Kidney capillary endothelial cell (primary cell): ENCODE data around the gene DMXL2.
"Not testable (repeated sequence)": the region's sequence is repeated elsewhere in the genome, so short reads cannot be mapped to it uniquely, and the experiment has no call there.

Experiments used
- DNase-seq: peaks from one replicate; pipeline ENCODE4 v3.0.0-alpha.2; 2018; ENCODE audit warnings: low spot score

DMXL2 gene

DNA sequence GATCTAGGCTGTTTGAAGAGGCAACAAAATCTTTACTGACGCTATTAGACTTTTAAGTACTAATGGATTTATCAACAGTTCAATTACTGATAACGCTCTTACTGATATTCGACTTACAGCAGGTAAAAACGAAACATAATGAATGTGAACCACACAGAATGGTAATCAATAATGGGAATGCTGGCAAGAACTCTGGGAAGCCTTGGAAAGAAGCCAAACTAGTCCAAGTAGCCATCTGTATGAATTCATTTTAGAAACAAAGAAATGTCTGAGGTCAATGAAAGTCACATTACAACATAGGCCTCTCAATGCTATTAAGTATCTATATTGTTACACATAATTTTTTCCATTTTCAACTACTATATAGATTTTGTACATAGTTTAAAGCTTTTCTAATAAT is 130.0 kb downstream of the DMXL2 start:
- DNase-seq: no peak

DNA sequence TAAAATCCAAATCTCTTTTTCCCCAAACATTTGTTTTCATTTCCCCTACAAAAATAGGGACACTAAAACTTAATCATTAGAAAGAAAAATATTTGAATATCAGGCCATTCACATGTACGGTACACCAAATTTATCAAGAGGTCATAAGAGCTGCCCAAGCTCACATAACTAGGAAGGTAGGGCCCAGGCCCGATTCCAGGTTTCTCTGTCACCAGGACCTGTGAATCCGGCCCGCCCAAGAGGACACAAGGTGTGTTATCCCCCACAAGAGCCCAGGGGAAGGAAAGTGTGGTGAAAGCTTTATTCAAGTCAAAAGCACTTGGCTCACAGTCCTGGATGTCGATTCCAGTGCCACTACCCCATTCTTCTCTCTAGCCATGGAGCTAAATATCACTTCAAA is 130.6 kb downstream of the DMXL2 start:
- DNase-seq: no peak

DNA sequence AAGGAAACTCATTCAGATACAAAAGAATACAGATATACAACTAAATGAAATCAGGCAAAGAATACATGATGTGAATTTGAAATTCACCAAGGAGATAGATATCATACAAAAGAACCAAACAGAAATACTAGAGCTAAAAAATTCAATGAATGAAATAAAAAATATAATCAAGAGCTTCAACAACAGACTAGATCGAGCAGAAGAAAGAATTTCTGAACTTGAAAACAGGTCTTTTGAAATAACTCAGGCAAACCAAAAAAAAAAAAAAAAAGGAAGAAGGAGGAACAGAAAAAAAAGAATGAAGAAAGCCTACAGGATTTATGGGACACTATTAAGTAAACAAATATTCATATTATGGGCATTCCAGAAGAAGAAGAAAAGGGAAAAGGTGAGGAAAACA is 137.8 kb downstream of the DMXL2 start:
- DNase-seq: no peak

DNA sequence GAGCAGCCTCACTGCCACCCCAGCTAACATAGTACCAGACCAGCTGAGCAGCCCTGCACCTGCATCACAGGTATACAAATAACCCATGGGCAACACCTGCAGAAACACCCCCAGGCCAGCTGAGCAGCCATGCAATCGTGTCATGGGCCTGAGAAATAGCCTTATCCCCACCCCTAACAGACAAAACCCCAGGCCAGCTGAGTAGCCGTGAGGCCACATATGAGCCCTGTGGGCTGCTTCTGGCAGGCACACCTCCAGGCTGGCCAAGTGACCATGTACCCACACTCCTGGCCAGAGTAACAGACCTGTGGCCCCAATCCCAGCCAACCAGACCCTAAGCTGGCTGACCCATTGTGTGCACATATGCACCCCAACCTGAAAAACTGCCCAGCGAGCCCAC is 138.6 kb downstream of the DMXL2 start:
- DNase-seq: no peak

DNA sequence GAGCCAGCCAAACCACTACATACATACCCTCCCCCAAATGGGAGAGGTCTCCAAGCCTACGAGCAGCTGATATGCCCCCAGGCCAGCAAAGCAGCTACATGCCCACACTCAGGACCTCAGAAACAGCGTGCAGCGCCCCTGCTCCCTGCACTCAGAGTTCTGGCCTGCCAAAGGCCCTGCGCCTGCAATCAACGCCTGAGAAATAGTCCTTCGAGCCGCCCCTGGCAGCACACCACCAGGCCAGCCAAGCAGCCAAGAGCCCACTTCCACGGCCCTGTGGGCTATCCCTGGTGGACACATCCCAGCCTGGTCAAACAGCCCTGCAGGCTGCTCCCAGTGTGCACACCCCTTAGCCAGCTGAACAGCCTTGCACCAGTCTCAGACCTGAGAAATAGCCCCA is 139.1 kb downstream of the DMXL2 start:
- DNase-seq: no peak

DNA sequence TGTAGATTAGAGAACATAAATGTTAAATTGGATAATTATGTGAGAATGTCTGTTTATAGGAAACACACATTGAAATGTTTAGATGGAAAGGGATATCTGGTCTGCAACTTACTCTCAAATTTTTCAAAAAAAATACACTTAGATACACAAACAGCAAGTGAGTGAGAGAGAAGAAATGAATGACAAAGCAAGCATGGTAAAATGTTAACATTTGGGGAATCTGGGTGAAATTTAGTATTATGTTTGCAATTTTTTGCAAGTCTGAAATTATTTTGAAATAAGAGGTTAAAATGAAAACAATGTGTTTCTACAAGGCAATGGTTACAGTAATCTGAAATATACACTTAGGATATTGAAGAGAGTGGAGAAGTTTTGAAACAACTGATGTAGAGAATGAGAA is 146.8 kb downstream of the DMXL2 start:
- DNase-seq: no peak

DNA sequence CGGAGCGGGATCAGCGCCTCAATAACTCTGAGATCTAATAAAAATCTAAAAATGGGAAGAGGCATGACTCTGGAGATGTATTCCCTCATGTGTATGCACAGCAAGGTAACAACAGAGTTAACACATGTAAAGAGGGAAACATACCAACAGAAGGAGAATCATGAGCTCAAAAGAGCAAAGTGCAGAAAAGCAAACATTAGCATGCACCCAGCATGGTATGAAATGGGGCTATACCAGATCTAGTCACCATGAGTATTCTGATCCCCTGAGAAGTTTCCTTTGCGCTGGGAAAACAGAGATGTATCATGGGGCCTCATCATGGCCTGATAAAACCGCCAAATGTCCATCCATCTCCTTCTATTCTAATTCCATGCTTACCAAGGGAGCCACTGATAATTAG is 152.1 kb downstream of the DMXL2 start:
- DNase-seq: no peak

DNA sequence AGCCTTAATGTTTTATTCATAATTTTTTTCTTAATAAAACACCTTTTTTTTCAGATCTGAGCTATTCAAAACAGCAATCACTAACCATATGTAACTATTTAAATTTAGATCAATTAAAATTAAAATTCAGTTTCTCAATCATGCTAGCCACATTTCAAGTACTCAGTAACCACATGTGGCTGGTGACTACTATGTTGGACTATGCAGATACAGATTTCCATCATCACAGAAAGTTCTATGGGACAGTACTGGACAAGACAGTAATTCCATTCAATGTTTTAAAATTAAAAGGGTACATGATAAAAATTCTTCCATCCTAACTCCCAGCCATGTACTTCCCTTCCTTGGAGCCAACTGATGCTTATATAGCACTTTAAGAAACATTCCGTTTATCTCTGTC is 161.8 kb downstream of the DMXL2 start:
- no peak for DNase-seq

DNA sequence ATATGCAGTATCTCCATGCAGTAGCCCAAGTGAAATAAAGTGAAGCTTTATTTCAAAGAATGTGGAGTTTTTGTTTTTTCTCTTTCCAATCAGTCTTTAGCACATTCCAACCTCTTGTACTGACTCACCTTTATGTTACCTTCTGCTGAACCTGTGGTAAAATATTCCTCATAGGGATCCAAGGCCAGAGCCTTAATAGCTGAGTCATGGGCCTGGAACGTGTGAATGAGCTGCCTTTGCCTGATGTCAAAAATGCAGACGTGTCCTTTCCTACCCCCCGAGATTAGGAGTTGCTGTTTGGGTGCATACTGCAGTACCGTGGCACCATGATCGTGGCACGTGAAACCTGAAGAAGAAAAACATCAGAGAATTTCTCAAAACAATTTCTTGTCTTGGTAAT is 172.6 kb downstream of the DMXL2 start:
- DNase-seq: no peak

DNA sequence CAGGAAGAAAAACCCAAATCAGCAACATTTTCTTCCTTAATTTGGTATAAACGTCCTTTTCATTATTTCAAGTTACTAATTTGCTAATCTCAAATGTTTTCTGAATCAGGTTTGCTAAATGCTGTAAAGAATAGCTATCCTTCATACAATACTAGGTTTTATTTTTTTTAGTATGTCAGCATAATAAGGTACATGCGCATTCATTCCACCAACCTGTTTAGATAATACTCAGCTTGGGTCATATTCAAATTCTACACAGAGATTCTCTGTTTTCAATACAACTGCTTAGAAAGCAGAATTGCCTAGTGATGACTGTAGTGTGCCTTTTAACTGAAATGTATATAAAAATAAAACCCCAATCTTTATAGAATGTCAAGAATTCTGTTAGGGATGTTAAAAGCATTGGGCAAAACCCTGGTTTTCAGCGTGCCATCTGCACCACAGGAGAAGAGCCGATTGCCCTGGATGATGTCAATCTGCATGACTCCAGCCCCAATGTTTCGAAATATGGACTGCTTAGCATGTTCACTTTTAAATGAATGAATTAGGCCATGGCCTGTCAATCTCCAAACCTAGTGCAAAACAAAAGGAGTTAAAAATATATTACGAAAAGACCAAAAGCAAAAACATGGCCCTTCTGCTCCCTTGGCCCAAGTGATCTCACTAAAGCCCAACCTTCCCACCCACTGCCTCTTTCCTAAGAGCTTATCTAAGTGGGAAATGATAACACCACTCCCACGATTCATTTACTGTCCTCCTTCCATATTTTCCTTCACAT is 173.8 kb downstream of the DMXL2 start:
- no peak for DNase-seq

DNA sequence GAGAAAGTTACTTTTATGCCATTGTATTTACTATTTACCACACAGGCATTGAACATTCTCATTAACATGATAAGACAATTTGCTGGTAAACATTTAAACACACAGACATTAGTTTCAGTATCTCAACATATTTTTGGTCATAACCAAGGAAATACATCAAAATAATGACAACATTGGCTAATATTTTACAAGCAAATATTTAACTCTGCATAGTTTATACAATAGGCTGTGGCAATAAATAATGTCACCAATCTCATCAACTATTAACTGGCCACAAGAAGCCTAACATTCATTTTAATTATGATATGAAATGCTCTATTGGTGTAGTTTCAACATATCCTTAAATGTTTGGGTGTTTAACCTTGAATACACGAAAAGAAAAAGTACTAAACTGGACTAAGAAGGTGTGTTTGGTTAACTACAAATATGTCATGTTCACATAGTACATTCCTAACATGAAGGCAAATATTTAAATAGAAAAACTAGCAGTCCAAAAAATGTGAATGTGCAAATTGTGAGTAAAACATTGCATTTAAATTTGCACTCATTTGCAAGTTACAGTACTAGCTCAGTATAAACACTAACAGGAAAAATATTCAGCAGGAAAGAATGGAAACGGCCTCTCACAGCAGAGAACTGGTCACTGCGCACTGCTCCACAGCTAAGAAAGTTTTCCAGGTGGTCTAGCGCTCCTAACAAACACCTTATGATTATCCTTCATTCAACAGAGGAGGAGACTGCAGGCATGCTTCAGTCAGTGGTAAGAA is 174.5 kb downstream of the DMXL2 start:
- no peak for DNase-seq

DNA sequence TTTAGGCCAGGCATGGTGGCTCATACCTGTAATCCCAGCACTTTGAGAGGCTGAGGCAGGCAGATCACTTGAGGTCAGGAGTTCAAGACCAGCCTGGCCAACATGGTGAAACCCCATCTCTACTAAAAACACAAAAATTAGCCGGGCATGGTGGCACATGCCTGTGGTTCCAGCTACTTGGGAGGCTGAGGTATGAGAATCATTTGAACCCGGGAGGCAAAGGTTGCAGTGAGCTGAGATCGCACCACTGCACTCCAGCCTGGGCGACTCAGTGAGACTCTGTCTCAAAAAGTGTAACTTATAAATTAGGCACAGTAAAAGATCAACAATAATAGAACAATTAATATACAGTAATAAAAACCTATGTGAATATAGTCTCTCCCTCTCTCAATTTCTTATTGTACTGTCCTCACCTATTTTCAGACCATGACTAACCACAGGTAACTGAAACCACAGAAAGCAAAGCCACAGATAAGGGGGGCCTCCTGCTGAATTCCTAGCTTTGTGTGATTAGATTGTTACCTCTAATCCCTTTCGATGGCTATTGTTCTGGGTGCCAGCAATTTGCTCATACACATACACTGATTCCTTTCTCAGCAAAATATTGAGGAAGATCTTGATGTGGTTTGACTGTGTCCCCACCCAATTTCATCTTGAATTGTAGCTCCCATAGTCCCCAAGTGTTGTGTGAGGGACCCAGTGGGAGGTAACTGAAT is 176.4 kb downstream of the DMXL2 start:
- DNase-seq: not testable (repeated sequence)

DNA sequence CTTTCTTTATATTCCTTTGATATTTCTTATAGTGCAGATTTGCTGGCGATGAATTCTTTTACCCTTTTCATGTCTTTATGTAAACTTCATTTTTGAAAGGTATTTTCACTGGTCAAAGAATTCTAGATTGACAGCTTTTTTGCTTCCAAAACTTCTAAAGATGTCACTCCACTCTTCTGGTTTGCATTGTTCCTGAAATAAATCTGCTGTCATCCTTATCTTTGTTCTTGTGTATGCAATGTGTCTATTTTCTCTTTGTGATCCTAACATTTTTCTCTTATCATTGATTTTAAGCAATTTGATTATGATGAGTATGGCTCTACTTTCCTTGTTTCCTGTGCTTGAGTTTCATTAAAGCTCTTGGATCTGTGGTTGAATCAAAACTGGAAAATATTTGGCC is 177.8 kb downstream of the DMXL2 start:
- DNase-seq: no peak

DNA sequence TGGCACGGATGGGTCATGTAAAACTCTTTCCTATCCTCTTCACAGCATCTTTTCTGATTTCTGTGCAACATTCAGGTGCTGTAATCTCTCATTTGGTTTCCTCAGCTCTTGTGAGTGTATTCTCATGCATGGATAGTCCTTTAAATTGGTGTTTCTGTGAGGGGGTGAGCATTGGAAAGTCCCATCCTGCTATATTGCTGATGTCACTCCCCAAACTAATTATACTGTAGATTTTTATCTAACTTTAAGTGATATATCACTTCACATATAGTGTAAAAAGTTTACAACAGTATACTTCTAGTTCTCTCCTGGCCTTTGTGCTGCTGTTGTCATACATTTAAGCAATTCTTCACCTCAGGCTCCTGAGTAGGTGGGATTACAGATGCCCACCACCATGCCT is 178.5 kb downstream of the DMXL2 start:
- DNase-seq: no peak

DNA sequence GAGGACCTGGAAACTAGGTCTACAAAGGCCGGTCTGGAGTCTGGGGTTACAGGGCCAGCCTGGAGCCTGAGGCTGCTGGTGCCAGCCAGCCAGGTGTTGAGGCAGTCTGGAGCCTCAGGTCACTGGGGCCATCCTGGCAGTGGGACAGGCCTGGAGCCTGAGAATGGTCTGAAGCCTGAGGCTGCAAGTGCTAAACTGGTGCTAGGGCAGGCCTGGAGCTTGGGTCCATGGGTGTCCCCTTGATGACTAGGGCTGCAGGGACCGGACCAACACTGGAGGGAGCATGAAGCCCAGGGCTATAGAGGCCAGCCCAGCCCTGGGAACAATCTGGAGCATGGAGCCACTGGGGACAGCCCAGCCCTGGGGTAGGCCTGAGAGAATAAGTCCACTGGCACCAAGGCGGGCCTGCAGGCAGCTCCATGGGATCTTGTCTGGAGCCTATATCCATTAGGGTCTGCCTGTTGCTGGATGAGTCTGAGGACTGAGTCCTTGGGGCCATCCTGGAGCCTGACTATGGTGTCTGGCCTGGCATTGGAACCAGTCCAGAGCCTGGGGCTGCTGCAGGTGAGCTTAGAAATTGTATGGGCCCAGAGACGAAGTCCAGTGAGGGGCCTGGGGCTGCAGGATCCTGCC is 179.2 kb downstream of the DMXL2 start:
- DNase-seq: no peak

DNA sequence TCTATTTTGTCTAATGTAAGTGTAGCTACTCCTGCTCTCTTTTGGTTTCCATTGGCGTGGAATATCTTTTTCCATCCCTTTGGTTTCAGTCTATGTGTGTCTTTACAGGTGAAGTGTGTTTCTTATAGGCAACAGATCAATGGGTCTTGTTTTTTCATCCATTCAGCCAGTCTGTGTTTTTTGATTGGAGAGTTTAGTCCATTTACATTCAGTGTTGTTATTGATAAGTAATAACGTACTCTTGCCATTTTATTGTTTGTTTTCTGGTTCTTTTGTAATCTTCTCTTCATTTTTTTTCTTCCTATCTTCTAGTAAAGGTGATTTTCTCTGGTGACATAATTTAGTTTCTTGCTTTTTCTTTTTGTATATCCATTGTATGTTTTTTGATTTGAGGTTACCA is 184.0 kb downstream of the DMXL2 start:
- no peak for DNase-seq

DNA sequence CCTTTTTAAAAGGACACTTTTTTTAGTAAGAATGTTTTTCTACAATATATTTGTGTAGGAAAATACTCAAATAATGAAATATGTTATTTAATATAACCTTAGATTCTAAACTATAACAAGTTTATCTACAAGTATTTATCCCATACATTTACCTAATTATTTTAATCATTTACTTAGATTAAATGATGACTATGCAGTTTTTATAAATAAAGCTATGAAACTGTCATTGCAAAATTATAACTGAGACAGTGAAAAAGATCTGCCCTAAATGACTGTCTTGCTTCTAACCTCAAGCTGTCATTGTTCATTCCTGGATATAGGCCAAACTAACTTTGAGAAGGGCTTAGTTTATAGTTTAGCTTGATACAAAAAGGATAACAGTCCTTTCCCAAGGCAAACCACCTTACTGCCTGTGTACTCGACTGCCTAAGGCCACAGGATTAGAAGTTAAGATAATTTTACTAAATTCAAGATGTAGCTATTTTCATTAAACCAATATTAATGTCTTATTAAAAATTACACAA is 197.0 kb downstream of the DMXL2 start:
- no peak for DNase-seq

DNA sequence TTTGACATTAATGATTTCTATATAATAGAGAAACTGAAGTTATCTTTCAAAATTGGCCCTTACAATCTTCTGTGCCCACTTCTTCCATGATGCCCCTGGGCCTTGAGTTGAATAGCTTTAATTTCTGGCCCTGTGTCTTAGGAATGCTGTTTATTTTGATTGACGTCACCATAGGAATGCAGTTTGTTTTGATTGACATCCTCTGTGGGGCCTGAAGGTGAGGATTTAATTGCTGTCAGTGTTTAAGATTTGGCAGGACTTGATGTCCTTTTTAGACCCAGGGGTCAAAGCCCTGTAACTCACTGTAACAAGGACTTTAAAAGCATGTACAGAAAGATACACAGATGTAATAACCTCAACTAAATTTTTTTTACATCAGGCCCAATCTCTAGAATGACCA is 197.8 kb downstream of the DMXL2 start:
- DNase-seq: no peak

DNA sequence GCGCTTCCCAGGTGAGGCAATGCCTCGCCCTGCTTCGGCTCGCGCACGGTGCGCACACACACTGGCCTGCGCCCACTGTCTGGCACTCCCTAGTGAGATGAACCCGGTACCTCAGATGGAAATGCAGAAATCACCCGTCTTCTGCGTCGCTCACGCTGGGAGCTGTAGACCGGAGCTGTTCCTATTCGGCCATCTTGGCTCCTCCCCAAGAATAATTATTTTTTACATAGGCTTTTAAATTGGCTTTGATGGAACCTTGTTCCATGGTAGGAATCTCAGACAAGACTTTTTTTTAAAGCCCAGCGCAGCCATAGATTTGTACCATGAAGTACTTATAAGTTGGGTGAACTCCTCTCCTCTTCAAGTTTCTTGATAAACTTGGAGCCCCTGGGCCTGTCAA is 199.5 kb downstream of the DMXL2 start:
- not testable (repeated sequence) for DNase-seq

DNA sequence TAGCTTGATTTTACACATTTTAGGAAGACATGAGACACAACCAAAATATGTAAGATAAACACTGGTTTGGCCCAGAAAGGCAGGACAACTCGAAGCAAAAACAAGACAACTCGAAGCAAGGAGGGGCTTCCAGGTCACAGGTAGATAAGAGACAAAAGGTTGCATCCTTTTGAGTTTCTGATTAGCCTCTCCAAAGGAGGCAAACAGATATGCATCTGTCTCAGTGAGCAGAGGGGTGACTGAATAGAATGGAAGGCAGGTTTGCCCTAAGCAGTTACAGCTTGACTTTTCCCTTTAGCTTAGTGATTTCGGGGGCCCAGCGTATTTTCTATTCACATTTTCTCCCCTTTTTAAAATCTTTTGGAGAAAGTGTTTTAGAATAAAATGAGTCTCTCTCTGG is 206.4 kb downstream of the DMXL2 start:
- DNase-seq: no peak

DNA sequence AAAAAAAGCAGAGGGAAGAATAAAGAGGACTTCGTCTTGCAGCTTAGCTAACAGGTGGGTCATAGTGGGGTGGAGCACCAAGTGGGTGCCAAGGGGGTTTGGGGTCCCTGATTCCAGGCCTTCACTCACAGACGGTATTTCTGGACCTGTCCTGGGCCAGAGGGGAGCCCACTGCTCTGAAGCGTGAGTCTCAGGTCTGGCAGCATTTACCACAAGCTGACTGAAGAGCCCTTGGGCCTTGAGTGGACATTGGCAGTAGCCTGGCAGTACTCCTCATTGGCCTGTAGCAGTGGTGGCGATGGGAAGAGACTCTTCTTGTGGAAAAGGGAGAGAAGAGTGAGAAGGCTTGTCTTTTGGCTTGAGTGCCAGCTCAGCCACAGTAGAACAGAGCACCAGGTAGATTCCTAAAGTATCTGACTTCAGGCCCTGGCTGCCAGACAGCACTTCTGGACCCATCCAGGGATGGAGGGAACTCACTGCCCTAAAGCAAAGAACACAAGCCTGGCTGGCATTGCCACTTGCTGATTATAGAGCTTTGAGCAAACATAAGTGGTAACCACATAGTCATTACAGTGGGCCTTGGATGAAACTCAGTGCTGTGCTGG is 208.2 kb downstream of the DMXL2 start:
- no peak for DNase-seq
